Glomerular endothelial cell (primary cell): ENCODE measurements around the gene UNC5C. TPM values are rescaled to one million over a fixed set of nuclear protein-coding genes. Genes with fewer than 3 reads are reported as not detected.
"Not testable (repeated sequence)": the region's sequence is repeated elsewhere in the genome, so short reads cannot be mapped to it uniquely, and the experiment has no call there.

Experiments
- DNase-seq: peaks from one replicate; pipeline ENCODE4 v3.0.0-alpha.2; 2011; ENCODE audit warnings: low read depth, low spot score; ENCODE audit errors: extremely low read depth
- total RNA-seq: library from RNA; depleted of rRNA; stranded (reverse); fragments of >200 nt; gene quantifications from 2 replicates; pipeline ENCODE4 v1.2.3, GENCODE V29; 2015

Gene UNC5C
- total RNA-seq, 1 donor from 2014 or later = 2.8 TPM

GRCh38 chr4:95155759-95156451 is 392.9 kb downstream of the UNC5C start:
- peak; percentile 23 for DNase-seq

- DNase-seq = no peak
Measured at GRCh38 chr4:95153182-95153581, 395.6 kb downstream of the UNC5C start.

GRCh38 chr4:95151255-95151654 is 397.5 kb downstream of the UNC5C start:
- no peak for DNase-seq

GRCh38 chr4:95142932-95143331 is 405.8 kb downstream of the UNC5C start:
- DNase-seq = no peak

- no peak for DNase-seq
Measured at GRCh38 chr4:95141361-95141760, 407.4 kb downstream of the UNC5C start.

GRCh38 chr4:95139424-95139823 is 409.3 kb downstream of the UNC5C start:
- DNase-seq = not testable (repeated sequence)

- DNase-seq = not testable (repeated sequence)
Measured at GRCh38 chr4:95134016-95134415, 414.8 kb downstream of the UNC5C start.

- DNase-seq = peak; percentile 97
Measured at GRCh38 chr4:95129821-95130311, 418.9 kb downstream of the UNC5C start.

GRCh38 chr4:95129031-95129430 is 419.7 kb downstream of the UNC5C start:
- DNase-seq = no peak

- no peak for DNase-seq
Measured at GRCh38 chr4:95124906-95125504, 423.8 kb downstream of the UNC5C start.

- no peak for DNase-seq
Measured at GRCh38 chr4:95122001-95122400, 426.8 kb downstream of the UNC5C start.

GRCh38 chr4:95120456-95120855 is 428.3 kb downstream of the UNC5C start:
- no peak for DNase-seq

- no peak for DNase-seq
Measured at GRCh38 chr4:95118497-95118896, 430.3 kb downstream of the UNC5C start.

- DNase-seq = no peak
Measured at GRCh38 chr4:95114521-95114920, 434.3 kb downstream of the UNC5C start.
